KMS-11 (cell line): ENCODE results near the gene BMPR2.

ENCODE experiments used
- H2AFZ ChIP-seq: fragments of 200-600 bp; sonication (generic); 2 replicates; pipeline ENCODE4 v1.6.1; 2016; ENCODE audit warnings: antibody characterized with exemption, mixed run types, low read depth
- H3K27ac ChIP-seq: fragments of 200-600 bp; sonication (generic); 2 replicates; pipeline ENCODE4 v1.6.1; 2016; ENCODE audit warnings: mild to moderate bottlenecking, mixed run types
- H3K27me3 ChIP-seq: fragments of 200-600 bp; sonication (generic); 2 replicates; pipeline ENCODE4 v1.6.1; 2017; ENCODE audit warnings: mild to moderate bottlenecking, low read depth, mixed run types, moderate library complexity; ENCODE audit not compliant: insufficient read depth
- H3K36me3 ChIP-seq: fragments of 200-600 bp; sonication (generic); 2 replicates; pipeline ENCODE4 v1.6.1; 2017; ENCODE audit warnings: mild to moderate bottlenecking, mixed run types; ENCODE audit not compliant: insufficient read depth
- H3K4me1 ChIP-seq: fragments of 200-600 bp; sonication (generic); 2 replicates; pipeline ENCODE4 v1.6.1; 2016; ENCODE audit warnings: mild to moderate bottlenecking, low read depth, mixed run types; ENCODE audit not compliant: poor library complexity, severe bottlenecking
- H3K4me2 ChIP-seq: fragments of 200-600 bp; sonication (generic); 2 replicates; pipeline ENCODE4 v1.7.0; 2016; ENCODE audit warnings: mild to moderate bottlenecking, mixed run types
- H3K4me3 ChIP-seq: fragments of 200-600 bp; sonication (generic); IDR thresholded peaks from 2 replicates; pipeline ENCODE4 v1.6.1; 2017; ENCODE audit warnings: low read depth, low read length, mixed read lengths; ENCODE audit not compliant: insufficient read depth
- H3K79me2 ChIP-seq: fragments of 200-600 bp; sonication (generic); 2 replicates; pipeline ENCODE4 v1.6.1; 2016; ENCODE audit warnings: low read depth, mixed run types; ENCODE audit not compliant: insufficient read depth
- H3K9ac ChIP-seq: fragments of 200-600 bp; sonication (generic); 2 replicates; pipeline ENCODE4 v1.6.1; 2016; ENCODE audit warnings: mild to moderate bottlenecking, mixed run types
- H4K20me1 ChIP-seq: fragments of 200-600 bp; sonication (generic); 2 replicates; pipeline ENCODE4 v1.6.1; 2016; ENCODE audit warnings: mild to moderate bottlenecking, mixed run types; ENCODE audit not compliant: insufficient read depth
- CTCF ChIP-seq: fragments of 200-600 bp; sonication (generic); conservative IDR thresholded peaks from 2 replicates; pipeline ENCODE4 v1.6.1; 2017; ENCODE audit warnings: low read depth, mild to moderate bottlenecking, antibody characterized with exemption, low read length, moderate library complexity, mixed read lengths

Gene BMPR2

DNA sequence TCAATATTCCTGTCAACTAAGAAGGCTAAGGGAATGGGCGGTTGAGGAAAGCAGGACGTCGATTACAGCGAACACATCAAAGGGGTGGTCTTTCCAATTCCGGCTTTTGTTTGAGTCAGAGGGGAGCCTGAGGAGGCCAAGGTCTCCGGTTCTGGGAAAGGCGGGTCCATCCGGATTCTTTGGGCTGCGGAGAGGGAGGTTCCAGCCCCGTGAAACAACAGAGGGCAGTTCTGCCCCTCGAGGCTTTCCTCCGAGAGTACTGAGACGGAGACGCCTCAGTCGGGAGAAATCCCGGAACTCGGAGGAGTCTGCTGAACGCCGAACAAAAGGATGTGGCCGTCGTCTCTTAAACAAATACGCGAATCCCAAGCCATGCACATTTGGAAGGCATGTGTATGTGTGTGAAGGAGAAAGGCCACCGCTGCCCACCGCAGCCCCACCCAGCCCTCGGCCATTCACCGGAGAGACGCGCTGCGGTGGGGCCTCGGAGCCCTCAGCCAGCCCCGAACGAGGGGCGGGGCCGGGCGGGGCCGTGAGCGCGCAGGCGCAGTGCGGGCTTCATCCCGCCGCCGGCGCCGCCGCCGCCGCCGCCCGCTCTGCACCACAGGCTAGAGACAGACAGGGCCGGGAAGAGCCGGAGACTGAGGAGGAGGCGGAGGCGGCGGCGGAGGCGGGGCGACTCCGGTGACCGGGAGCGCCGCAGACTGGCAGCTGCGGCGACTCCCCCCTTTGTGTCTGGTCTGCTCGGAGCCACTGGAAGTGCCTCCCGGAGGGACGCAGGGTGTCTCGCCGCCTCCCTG, at the start of gene BMPR2:
Gene BMPR2 (plus strand): TSS at position 719 of the 800 bp plus-strand sequence. CDS start 1,148 bp downstream, outside the sequence.
- H3K79me2 ChIP-seq = no peaks in the 10 kb centered on the region
- no peaks in the 10 kb centered on the region for H3K36me3 ChIP-seq
- no peaks in the 10 kb centered on the region for H3K27me3 ChIP-seq
- H3K27ac ChIP-seq = peak within 1 kb of the TSS; percentile 47; the same call in 1 of the 2 replicates
- H2AFZ ChIP-seq = peak within 1 kb of the TSS; percentile 92
- peak within 1 kb of the TSS; percentile 98 for H3K4me2 ChIP-seq
- H3K4me3 ChIP-seq = peak within 1 kb of the TSS; percentile 73
- H3K4me1 ChIP-seq = peaks cover 35% of the 10 kb centered on the region
- no peak for TF ChIP-seq CTCF
- peak within 1 kb of the TSS; percentile 64; the same call in 1 of the 2 replicates for H3K9ac ChIP-seq
- H4K20me1 ChIP-seq = no peaks in the 10 kb centered on the region

GRCh38 chr2:202327858-202328257, 48.3 kb upstream of the BMPR2 start:
- TF ChIP-seq CTCF = no peak
- no peaks in the 10 kb centered on the region for H3K36me3 ChIP-seq
- no peaks in the 10 kb centered on the region for H3K4me1 ChIP-seq
- no peaks in the 10 kb centered on the region for H3K79me2 ChIP-seq
- H3K9ac ChIP-seq = no peak overlapping the region
- H3K4me3 ChIP-seq = no peak overlapping the region
- H3K4me2 ChIP-seq = no peak overlapping the region
- no peaks in the 10 kb centered on the region for H3K27me3 ChIP-seq
- H2AFZ ChIP-seq = no peak overlapping the region
- H3K27ac ChIP-seq = no peak overlapping the region
- H4K20me1 ChIP-seq = no peaks in the 10 kb centered on the region

GRCh38 chr2:202335791-202336467, 40.2 kb upstream of the BMPR2 start:
- H3K4me2 ChIP-seq = no peak overlapping the region

GRCh38 chr2:202337151-202337550, 39.0 kb upstream of the BMPR2 start:
- no peak for TF ChIP-seq CTCF
- Histone ChIP-seq H3K27me3 (no peaks in the 10 kb centered on the region), H3K9ac (no peak overlapping the region), H3K79me2 (no peaks in the 10 kb centered on the region), H2AFZ (no peak overlapping the region), H3K4me2 (no peak overlapping the region), H3K36me3 (no peaks in the 10 kb centered on the region), H3K27ac (no peak overlapping the region), H3K4me3 (no peak overlapping the region), H3K4me1 (no peaks in the 10 kb centered on the region), H4K20me1 (no peaks in the 10 kb centered on the region)

More at GRCh38 chr2:202335791-202336467, 40.2 kb upstream of the BMPR2 start:
- Histone ChIP-seq H3K27me3 (no peaks in the 10 kb centered on the region), H2AFZ (no peak overlapping the region), H3K4me1 (no peaks in the 10 kb centered on the region), H4K20me1 (no peaks in the 10 kb centered on the region), H3K27ac (no peak overlapping the region), H3K9ac (no peak overlapping the region), H3K79me2 (no peaks in the 10 kb centered on the region), H3K36me3 (no peaks in the 10 kb centered on the region), H3K4me3 (no peak overlapping the region)
- TF ChIP-seq CTCF = no peak
